GM13976 (cell line): ENCODE measurements around the gene POLR2J3.
A peak's percentile ranks its signal among the peaks of the same experiment; 100 is the strongest.
"Not testable (repeated sequence)": the region's sequence is repeated elsewhere in the genome, so short reads cannot be mapped to it uniquely, and the experiment has no call there.

Experiments
- DNase-seq: peaks from one replicate; pipeline ENCODE4 v3.0.0; 2012; ENCODE audit warnings: low spot score
- in situ Hi-C: fragments of 300-500 bp; cut with MboI; formaldehyde crosslinking; loops from one replicate; pipeline ENCODE4 v1.12.0; 2022; ENCODE audit warnings: low sequenced_read_pairs, mixed read lengths, inconsistent platforms; ENCODE audit not compliant: unreplicated experiment
- TF ChIP-seq, protein P1 (sequence below): IDR thresholded peaks from 2 replicates; pipeline ENCODE4 v1.5.1; 2012; ENCODE audit warnings: borderline replicate concordance, mild to moderate bottlenecking; ENCODE audit not compliant: insufficient read depth; ENCODE audit errors: extremely low read depth, missing control alignments, control extremely low read depth

Gene POLR2J3

DNA sequence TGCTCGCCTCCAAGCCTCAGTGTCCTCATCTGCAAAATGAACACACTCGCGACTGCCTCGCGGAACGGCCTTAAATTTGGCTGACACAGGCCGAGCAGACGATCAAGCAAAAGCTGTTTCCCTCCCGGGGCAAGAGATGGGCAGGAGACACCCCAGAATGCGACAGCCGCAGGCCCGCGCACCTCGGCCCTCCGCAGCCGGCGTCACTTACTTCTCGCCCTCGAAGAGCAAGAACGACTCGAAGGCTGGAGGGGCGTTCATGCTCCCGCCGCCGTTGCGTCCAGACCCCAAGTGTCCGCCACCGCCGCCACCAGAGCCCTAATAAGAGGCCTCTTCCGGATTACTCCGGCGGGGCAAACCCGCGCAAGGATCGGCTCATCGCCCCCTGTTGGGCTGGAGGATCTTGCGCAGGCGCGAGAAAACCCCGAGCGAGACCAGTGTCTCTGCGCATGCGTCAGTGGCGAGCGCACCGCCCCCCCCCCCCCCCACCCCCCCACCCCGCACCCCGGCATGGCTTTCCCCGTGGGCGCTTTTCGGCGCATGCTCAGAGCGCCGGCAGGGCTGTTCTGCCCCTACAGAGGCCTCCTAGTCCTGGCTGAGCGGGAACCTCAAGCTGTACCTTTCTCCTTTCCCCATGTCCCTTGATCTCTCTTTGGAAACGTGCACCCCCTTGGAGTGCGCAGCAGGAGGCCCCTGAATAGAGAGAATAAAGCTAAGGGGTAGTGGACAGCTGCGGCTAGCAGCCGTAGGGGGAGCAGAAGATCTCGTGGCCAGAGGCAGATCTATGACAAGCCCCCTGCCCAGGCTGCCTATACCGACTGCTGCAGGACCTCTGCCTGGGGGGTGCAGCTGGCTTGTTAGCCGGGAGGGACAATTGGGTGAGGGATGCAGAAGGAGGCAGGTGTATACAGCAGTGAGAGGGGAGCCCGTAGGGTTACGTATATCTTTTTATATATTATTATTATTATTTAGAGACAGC is at the start of gene POLR2J3:
POLR2J3 (minus strand) TSS at position 323 of the 979 bp plus-strand sequence; CDS start at position 261, 62 bp downstream.
- DNase-seq, in situ Hi-C loops: not testable (repeated sequence)
- TF ChIP-seq, protein P1, sequence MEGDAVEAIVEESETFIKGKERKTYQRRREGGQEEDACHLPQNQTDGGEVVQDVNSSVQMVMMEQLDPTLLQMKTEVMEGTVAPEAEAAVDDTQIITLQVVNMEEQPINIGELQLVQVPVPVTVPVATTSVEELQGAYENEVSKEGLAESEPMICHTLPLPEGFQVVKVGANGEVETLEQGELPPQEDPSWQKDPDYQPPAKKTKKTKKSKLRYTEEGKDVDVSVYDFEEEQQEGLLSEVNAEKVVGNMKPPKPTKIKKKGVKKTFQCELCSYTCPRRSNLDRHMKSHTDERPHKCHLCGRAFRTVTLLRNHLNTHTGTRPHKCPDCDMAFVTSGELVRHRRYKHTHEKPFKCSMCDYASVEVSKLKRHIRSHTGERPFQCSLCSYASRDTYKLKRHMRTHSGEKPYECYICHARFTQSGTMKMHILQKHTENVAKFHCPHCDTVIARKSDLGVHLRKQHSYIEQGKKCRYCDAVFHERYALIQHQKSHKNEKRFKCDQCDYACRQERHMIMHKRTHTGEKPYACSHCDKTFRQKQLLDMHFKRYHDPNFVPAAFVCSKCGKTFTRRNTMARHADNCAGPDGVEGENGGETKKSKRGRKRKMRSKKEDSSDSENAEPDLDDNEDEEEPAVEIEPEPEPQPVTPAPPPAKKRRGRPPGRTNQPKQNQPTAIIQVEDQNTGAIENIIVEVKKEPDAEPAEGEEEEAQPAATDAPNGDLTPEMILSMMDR, result peak; percentile 62

DNA sequence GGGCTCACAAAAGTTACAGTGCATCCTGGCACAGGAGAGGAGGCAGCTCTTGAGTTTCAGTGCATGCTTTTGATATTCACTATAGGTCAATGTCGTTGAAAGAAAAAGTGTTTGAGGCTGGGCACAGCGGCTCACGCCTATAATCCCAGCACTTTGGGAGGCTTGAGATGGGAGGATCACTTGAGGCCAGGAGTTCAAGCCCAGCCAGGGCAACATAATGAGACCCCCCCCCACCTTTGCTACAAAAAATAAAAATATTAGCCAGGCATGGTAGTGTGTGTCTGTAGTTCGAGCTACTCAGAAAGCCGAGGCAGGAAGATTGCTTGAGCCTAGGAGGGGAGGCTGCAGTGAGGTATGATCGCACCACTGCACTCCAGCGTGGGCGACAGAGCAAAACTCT is 45.7 kb upstream of the POLR2J3 start:
- in situ Hi-C loops, DNase-seq: not testable (repeated sequence)

DNA sequence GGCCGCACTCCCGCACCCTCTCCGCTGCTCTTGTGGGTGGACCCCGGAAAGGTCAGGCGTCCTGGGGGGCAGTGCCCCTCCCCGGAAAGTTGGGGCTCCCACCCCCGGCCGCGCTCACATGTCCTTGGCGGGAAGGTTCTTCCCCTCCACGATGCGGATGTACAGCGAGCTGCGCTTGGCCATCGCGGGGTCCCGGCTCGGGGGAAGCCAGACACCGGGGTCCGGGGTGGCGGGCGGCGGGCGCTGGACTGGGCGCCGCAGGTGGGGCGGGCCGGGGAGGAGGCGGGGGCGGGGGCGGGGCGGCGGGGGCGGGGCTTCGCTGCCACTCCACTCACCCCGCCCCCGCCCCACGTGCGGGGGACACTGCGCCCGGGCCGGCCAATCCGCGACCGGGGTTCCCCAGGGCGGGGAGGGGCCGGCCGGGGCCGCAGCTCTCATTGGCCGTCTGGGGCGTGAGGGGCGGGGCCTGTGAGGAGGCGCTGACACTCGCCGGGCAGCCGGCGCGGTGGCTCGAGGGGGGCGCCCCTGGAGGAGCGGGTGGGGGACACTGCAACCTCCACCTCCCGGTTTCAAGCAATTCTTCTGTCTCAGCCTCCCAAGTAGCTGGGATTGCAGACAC is 44.2 kb upstream of the POLR2J3 start, which contains the start of gene RASA4:
RASA4 (minus strand) TSS at position 250 of the 619 bp plus-strand sequence; CDS start at position 183, 67 bp downstream.
- DNase-seq, in situ Hi-C loops: not testable (repeated sequence)

DNA sequence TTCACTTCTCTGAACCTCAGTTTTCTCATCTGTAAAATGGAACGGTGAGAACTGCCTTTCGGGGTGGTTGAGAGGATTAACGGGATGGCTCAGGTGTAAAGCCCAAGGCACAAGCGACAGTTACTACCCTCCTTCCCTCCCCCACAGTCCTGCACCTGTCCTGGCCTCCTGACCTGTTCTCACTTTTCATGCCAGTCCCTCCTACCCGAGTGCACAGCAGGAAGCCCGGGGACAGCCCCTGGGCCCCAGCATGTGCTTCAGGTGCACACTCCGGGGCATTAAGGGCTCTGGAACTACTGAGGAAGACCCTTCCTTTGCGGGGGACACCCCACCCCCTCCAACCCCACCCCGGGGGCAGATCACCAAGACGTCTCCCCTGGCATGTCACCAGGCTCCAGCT is 43.5 kb upstream of the POLR2J3 start:
- DNase-seq, in situ Hi-C loops: not testable (repeated sequence)

DNA sequence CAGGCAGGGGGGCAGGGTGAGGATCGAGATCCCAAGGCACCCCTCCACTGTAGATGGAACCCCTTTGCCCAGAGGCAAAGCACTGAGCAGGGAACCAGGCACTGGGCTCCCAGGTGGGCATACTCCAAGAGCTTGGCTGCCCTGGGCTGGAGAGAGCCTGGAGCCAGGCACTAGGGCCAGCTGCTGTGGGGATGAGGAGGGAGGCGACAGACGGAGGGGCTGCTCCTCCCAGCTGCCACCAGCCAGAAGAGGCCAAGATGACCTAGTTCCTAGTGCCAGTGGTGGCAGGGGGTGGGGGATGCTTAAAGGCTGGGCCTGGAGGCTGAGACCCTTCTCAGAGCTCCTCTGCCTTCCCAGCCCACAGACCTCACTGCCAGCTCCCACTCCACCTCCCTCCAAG is 42.5 kb upstream of the POLR2J3 start:
- in situ Hi-C loops, DNase-seq: not testable (repeated sequence)

DNA sequence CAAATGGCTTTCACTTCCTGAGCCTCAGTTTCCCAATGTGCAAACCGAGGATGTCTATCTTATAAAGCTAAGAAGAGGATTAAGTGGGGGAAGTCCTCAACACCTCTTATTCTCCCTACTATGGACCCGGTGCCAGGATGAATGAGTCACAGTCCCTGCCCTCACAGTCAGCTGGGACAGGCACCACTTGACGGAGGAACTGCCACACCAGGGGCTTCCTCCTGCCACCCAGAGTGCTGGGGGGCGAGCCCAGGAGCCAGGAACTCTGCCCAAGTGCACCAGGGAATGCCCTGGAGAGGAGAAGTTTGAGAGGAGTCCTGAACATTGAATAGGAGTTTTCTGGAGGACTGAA is 41.9 kb upstream of the POLR2J3 start:
- DNase-seq, in situ Hi-C loops: not testable (repeated sequence)

DNA sequence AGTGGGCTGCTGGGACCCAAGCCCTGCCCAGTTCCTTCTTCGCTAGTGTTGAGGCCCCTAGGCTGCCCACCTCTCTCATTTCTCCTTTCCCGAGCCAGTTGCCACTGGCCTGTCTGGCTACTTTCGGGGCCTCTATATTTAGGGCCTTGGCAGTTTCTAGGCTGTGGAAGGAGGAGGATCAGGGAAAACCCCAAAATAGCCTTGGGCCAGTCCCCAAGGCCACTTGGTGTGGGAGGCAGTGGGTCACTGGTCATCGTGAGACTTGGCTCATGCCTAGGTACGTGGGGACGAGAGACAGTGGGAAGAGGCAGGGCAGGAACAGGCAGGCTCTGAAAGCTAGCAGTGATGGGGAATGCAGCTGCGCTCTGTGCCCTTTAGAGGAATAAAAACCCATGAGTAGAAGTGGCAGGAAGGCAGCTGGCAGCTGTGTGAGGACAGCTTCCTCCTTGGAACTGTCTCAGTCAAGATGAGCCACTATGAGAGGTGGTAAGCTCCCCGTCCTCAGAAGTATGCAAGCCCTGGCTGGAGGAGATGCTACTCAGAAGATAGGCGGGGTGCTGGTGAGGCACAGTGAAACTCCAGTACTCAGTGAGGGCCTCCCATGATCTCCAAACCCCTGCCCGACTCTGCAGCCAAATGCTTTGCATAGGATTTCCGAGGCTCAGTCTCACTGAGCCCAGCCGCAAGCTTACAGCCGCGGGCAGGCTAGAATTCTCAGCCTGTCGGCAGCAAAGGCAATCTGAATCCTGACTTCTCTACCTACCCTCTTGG is 41.4 kb upstream of the POLR2J3 start:
- DNase-seq, in situ Hi-C loops: not testable (repeated sequence)

DNA sequence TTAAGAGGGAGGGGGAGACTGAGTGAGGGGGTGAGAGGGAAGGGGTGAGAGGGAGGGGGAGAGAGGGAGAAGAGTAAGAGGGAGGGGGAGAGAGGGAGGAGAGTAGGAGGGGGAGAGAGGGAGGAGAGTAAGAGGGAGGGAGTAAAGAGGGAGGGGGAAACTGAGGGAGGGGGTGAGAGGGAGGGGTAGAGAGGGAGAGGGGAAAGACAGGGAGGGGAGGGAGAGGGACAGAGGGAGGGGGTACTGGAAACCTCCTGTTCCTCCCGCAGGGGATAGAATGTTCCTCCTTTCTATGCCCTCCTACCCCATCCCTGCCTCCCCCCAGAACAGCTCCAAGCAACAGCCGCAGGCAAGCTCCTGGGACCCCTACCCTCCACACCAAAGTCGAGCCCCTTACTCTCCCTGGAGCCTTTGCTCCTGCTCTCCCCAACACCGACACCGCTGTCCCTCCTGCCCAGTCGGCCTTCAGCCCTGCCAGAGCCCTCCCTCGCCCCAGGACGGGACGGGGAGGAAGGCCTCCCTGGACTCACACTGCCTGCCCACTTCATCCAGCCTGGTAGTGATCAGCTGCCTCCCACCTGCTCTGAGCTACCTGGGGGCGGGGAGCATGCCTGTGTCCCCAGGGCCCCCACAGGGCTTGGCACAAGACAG is 39.4 kb upstream of the POLR2J3 start:
- DNase-seq, in situ Hi-C loops: not testable (repeated sequence)

DNA sequence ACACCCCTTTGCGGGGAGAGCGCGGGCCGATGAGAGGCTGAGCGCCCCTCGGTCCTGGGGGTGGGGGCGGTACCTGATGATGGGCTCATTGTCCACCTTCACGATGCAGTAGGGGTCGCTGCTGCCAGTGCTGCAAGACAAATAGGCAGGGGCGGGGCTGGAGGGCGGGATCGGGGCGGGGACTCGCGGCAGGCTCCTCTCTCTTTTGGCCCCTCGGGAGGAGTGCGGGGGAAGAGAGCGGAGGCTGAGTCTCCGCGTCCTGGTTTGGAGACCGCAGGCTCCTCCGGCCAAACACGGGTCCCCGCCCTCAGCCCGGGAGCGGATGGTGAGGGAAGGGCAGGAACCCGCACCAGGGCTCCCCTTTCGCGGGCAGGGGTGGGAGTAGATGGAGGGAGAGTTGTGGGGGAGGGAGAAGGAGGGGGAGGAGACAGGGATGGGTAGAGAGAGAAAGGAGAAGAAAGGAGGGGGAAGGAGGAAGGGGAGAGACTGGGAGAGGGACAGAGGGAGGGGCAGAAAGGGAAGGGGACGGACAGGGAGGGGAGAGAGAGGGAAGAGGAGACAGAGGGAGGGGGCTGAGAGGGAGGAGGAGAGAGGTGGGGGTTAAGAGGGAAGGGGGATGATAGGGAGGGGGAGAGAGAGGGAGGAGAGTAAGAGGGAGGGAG is 38.8 kb upstream of the POLR2J3 start:
- in situ Hi-C loops, DNase-seq: not testable (repeated sequence)

DNA sequence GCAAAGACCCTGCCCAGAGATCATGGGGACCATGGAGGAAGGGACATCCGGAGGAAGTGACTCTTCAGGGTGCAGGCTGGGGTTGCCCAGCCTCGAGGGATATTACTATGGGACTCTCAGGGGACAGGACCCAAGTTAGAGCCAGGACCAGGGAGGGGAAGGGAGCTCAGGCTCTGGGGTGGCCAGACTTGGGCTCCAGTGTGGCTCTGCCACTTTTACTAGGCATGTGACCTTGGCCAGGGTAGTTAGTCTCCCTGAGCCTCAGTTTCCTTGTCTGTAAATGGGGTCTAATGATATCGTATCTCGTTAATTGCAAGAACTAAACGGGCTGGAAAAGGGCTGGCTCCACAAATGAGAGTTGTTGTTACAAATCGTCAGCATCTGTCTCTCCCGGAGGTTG is 38.1 kb upstream of the POLR2J3 start:
- DNase-seq, in situ Hi-C loops: not testable (repeated sequence)

DNA sequence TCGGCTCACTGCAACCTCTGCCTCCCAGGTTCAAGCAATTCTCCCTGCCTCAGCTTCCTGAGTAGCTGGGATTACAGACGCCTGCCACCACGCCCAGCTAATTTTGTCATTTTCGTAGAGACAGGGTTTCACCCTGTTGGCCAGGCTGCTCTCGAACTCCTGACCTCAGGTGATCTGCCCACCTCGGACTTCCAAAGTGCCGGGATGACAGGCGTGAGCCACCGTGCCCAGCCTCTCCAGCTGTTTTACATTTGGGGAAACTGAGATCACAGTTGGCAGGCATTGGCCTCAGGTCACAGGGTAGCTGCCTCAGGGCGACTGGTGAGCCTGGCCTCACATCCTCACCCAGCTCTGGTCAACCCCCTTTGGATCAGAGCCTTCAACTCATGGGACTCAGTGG is 37.4 kb upstream of the POLR2J3 start:
- in situ Hi-C loops, DNase-seq: not testable (repeated sequence)

DNA sequence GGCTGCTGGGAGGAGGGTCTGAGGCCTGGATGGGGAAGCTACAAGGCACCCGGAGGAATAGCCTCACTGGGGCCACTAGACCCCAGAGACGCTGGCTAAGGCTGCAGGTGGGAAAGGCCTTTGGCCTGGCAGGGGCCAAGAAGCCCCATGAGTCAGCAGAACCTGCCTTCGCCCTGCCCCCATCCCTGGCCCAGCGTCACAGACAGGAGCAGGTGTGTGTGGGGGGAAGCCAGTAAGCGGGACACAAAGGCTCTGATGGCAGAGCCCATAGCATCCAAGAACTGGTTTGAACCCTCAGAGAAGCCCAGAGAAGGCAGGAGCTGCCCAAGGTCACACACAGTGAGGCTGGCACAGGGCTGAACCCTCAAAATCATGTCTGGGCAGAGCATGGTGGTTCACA is 34.5 kb upstream of the POLR2J3 start:
- not testable (repeated sequence) for DNase-seq

DNA sequence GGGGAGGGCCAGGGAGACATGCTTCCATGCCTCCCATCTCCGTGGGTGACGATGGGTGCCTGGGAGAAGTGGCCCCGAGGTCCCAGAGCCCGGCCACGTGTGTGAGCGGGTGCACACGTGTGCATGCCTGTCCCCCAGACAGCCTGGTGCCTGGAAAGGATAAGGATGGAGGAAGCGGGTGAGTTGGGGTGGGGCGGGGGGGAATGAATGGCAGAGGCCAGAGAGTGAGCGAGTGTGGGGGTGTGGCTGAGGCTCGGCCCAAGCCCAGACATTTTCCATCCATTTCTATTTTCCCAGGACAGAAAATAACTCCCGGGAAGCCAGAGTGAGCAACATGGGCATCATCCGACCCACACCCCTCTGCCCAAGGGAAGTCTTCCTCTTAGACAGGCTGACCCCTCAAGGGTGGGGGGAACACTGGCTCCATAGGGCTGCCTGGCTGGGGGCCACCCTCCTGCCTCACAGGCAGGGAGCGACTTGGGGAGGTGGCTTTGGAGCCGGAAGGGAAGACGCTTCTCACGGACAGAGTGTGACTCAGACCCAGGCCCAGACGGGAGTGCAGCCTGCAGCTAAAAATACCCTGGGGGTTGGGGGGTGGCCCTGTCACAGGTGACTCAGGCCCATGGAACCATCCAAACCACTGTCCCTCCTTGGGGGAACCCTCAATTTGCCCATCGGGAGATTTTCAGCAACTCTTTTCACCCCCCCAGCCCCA is 32.2 kb upstream of the POLR2J3 start:
- in situ Hi-C loops, DNase-seq: not testable (repeated sequence)

More for the DNA sequence above, 34.5 kb upstream of the POLR2J3 start:
- in situ Hi-C loops, result not testable (repeated sequence)

DNA sequence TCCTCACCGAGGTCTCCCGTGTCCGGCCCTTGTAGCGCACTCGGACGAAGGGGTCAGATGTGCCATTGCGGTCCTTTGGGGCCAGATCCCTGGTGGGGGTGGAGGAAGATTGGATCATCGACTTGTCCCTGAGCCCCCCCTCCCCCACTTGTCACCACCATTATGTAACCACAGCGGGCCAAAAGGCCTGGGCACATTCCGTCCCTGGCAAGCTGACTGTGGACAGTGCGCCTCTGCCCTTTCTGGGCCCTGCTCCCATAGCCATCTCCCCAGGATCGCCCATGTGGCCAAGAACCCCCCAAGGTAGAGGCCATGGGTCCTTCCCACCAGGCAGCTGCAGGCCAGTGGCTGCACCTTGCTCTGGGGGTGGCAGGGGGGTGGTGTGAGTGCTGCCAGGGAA is 29.9 kb upstream of the POLR2J3 start:
- in situ Hi-C loops, DNase-seq: not testable (repeated sequence)

DNA sequence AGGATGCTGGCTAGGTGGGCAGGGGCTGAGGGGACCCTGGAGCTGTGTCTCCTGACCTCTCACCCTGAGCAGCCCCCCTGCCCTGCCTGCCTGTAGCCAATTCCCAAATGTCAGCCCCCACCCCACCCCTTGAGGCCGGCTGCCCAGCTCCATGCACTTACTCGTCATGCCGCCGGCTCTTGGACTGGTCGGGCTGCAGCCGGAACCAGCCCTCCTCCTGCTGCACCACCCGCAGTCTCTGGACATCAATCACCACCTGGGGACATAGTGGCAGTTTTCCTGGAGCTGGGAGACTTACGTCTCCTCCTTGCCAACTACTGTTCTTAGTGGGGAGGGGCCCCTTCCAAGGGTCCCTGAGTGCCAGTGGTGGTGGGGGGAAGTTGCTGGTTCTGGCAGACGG is 27.3 kb upstream of the POLR2J3 start:
- DNase-seq, in situ Hi-C loops: not testable (repeated sequence)

DNA sequence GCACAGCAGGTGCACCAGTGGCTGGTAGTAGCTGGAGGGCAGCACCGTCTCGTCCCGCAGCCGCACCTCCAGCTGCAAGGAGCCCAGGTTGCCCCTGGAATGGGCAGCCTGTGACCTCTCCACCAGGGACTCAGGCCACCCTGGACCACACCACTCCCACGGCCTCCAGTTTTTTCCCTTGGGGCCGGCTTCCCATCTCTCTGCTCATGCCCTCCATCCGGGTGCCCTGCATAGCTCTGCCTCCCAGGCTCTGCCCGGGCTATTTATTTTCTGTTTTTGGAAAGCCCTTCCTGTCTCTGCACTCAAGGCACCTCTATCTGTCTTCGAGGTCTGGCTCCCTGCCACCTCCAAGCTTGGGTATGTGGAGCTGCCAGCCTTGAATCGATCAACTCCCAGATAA is 23.7 kb upstream of the POLR2J3 start:
- DNase-seq, in situ Hi-C loops: not testable (repeated sequence)
